ENCODE data around the gene HMGA1. TPM values are rescaled to one million over a fixed set of nuclear protein-coding genes. Genes with fewer than 3 reads are reported as not detected.
"Not testable (repeated sequence)": the region's sequence is repeated elsewhere in the genome, so short reads cannot be mapped to it uniquely, and the experiment has no call there.

HMGA1 gene
- total RNA-seq, 2 experiments from 2014 or later: 291 to 318 TPM

DNA sequence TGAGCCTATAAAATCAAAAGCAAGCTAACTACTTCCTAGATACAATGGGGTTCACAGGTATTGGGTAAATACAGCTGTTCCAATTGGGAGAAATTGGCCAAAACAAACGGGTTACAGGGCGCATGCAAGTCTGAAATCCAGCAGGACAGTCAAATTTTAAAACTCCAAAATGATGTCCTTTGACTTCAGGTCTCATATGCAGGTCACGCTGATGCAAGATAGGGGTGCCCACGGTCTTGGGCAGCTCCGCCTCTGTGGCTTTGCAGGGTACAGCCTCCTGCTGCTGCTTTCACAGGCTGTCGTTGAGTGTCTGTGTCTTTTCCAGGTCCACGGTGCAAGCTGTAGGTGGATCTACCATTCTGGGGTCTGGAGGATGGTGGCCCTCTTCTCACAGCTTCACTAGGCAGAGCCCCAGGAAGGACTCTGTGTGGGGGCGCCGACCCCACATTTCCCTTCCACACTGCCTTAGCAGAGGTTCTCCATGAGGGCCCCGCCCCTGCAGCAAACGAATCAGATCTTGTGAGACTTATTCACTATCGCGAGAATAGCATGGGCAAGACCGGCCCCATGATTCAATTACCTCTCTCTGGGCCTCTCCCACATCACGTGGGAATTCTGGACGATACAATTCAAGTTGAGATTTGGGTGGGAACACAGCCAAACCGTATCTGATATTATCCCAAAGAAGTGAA lies 24.0 kb downstream of the HMGA1 start:
- H3K36me3 Mint-ChIP-seq (ENCODE audit: low read depth): peaks cover 3% of the 10 kb centered on the region
- DNase-seq: no peak
- H3K4me3 Mint-ChIP-seq: no peak overlapping the region
- peaks cover 3% of the 10 kb centered on the region for H3K9me3 Mint-ChIP-seq
- H3K4me1 Mint-ChIP-seq: no peaks in the 10 kb centered on the region
- H3K27ac Mint-ChIP-seq: no peak overlapping the region
- POLR2A ChIA-PET: no interaction called here
- no peaks in the 10 kb centered on the region for H3K27me3 Mint-ChIP-seq
- CTCF ChIA-PET: no interaction called here

DNA sequence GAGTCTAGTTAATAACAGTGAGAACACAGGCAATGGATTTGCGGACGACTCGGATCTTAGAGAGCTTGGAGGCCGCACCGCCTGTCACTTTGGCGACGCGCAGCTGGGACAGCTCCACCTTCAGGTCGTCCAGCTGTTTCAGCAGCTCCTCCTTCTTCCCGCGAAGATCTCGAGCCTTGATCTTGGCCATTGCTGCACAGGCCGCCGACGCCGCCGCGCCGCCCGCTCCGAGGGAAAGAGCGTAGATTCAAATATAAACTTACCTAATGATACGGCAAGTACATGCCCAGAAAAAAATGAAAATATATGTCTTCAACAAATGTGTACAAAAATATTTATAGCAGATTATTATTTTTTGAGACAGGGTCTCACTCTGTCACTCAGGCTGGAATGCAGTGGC lies 26.8 kb downstream of the HMGA1 start:
- CTCF ChIA-PET; H3K27me3 Mint-ChIP-seq; H3K4me1 Mint-ChIP-seq; H3K4me3 Mint-ChIP-seq; H3K36me3 Mint-ChIP-seq (ENCODE audit: low read depth); POLR2A ChIA-PET; H3K9me3 Mint-ChIP-seq; H3K27ac Mint-ChIP-seq; DNase-seq: not testable (repeated sequence)

- Mint-ChIP-seq H3K27me3 (no peaks in the 10 kb centered on the region), H3K36me3 (ENCODE audit: low read depth) (no peaks in the 10 kb centered on the region), H3K4me1 (no peaks in the 10 kb centered on the region), H3K9me3 (no peaks in the 10 kb centered on the region), H3K27ac (no peak overlapping the region), H3K4me3 (no peak overlapping the region)
- CTCF ChIA-PET: interaction anchor here (1.2 to 1.7 kb wide), 2 partner anchors 13 to 18 kb away, joined by 3 to 5 read pairs; partner anchors contain the start of gene SMIM29
- DNase-seq: no peak
- POLR2A ChIA-PET: interaction anchor here (0.7 kb wide), 1 partner anchor 34 kb away, joined by 6 read pairs; no protein-coding TSS in a partner anchor
Measured at GRCh38 chr6:34267746-34268145, 31.1 kb downstream of the HMGA1 start.

- H3K4me3 Mint-ChIP-seq; H3K36me3 Mint-ChIP-seq (ENCODE audit: low read depth); H3K27me3 Mint-ChIP-seq; DNase-seq; H3K27ac Mint-ChIP-seq; H3K9me3 Mint-ChIP-seq; CTCF ChIA-PET; POLR2A ChIA-PET; H3K4me1 Mint-ChIP-seq: not testable (repeated sequence)
Measured at GRCh38 chr6:34269132-34269531, 32.5 kb downstream of the HMGA1 start.

DNA sequence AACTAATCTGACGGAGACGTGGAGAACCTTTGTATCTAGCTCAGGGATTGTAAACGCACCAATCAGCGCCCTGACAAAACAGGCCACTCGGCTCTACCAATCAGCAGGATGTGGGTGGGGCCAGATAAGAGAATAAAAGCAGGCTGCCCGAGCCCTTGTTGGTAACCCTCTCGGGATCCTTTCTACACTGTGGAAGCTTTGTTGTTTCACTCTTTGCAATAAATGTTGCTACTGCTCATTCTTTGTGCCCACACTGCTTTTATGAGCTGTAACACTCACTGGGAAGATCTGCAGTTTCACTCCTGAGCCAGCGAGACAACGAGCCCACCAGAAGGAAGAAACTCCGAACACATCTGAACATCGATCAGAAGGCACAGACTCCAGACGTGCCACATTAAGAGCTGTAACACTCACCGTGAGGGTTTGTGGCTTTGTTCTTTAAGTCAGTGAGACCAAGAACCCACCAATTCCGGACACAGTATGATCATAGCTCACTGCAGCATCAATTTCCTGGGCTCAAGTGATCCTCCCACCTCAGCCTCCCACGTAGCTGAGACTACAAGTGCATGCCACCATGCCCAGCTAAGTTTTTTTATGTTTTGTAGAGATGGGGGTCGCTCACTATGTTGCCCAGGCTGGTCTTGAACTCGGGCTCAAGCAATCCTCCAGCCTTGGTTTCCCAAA lies 33.1 kb downstream of the HMGA1 start:
- CTCF ChIA-PET: interaction anchor here (1.2 to 1.4 kb wide), 2 partner anchors 20 to 64 kb away, joined by 3 to 7 read pairs; no protein-coding TSS in a partner anchor
- not testable (repeated sequence) for H3K27me3 Mint-ChIP-seq; DNase-seq; H3K4me3 Mint-ChIP-seq; H3K9me3 Mint-ChIP-seq; H3K4me1 Mint-ChIP-seq; H3K36me3 Mint-ChIP-seq (ENCODE audit: low read depth); H3K27ac Mint-ChIP-seq
- POLR2A ChIA-PET: interaction anchor here (0.6 kb wide), 1 partner anchor 178 kb away, joined by 4 read pairs; no protein-coding TSS in a partner anchor

- Mint-ChIP-seq H3K4me3 (no peak overlapping the region), H3K9me3 (no peaks in the 10 kb centered on the region), H3K27ac (no peak overlapping the region), H3K4me1 (no peaks in the 10 kb centered on the region), H3K36me3 (ENCODE audit: low read depth) (no peaks in the 10 kb centered on the region), H3K27me3 (no peaks in the 10 kb centered on the region)
- POLR2A ChIA-PET: interaction anchor here (0.6 kb wide), 1 partner anchor 23 kb away, joined by 5 read pairs; no protein-coding TSS in a partner anchor
- CTCF ChIA-PET: interaction anchor here (1.7 kb wide), 1 partner anchor 8 kb away, joined by 4 read pairs; no protein-coding TSS in a partner anchor
- no peak for DNase-seq
Measured at GRCh38 chr6:34272013-34272926, 35.6 kb downstream of the HMGA1 start.

DNA sequence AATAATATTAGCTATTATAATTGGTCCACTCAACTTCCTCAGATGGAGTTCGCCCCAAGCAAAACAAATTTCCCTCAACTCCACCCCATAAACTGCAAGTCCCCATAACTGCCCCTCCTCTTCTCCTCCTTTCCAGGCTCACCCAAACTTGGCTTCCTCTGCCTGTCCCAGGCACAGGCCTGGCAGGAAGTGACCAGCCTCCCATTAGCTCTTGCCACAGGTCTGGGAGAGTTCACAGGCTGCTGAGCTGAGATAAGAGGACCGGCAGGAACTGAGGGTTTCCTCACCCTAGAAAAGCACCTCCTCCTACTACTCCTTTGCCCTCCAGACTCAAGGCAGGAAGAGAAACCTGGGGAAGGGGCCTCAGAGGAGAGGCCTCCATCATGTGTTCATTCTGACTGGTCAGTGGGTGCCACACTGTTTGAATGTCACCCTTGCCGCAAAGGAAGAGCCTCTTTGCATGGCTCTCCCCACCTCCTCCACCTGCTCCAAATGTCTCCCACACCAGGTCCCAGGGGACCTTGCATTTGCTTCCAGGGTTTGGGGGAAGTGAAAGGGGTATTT lies 36.7 kb downstream of the HMGA1 start:
- DNase-seq: no peak
- no peak overlapping the region for H3K27ac Mint-ChIP-seq
- ChIA-PET CTCF (interaction anchor here (1.7 to 1.9 kb wide), 2 partner anchors 9 to 24 kb away, joined by 4 to 5 read pairs; partner anchors contain the start of gene SMIM29), POLR2A (no interaction called here)
- H3K4me1 Mint-ChIP-seq: no peaks in the 10 kb centered on the region
- H3K4me3 Mint-ChIP-seq: no peak overlapping the region
- no peaks in the 10 kb centered on the region for H3K36me3 Mint-ChIP-seq (ENCODE audit: low read depth)
- H3K9me3 Mint-ChIP-seq: no peaks in the 10 kb centered on the region
- no peaks in the 10 kb centered on the region for H3K27me3 Mint-ChIP-seq

- DNase-seq: no peak
- Mint-ChIP-seq H3K27ac (no peak overlapping the region), H3K4me1 (peaks cover 4% of the 10 kb centered on the region), H3K36me3 (ENCODE audit: low read depth) (no peaks in the 10 kb centered on the region), H3K9me3 (no peaks in the 10 kb centered on the region), H3K4me3 (no peak overlapping the region), H3K27me3 (no peaks in the 10 kb centered on the region)
- ChIA-PET CTCF (interaction anchor here (0.6 to 1.9 kb wide), 3 partner anchors 10 to 148 kb away, joined by 4 to 5 read pairs (median 5); partner anchors contain the start of gene SMIM29), POLR2A (no interaction called here)
Measured at GRCh38 chr6:34274129-34274528, 37.5 kb downstream of the HMGA1 start.

DNA sequence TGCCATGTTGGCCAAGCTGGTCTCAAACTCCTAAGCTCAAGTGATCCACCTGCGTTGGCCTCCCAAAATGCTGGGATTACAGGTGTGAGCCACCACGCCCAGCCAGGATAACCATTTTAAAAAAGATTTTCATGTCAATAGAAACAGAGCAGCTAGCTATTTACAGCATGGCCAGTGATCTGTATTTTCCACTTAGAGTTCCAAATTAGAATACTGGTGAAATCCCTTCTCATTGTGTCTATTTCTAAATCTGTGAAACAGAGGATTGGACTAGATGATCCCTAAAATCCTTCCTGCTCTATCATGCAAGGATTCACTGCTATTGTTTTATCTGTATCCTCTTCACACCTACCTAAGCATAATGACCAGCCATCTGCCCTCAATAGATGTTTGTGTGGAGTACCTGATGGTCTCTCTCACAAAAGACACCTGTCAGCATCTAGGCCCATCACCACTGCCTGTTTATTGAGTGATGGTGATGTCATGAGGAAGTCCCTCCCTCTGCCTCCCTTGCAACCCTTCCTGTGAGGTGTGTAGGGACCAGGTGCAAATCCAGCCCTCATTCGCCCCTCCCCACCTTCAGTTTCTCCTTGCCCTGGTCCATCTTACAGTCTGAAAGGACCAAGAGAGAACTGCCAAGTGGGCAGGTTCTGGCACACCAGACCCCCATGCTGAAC lies 38.6 kb downstream of the HMGA1 start:
- no peak for DNase-seq
- ChIA-PET CTCF (interaction anchor here (1.9 kb wide), 1 partner anchor 26 kb away, joined by 5 read pairs; the partner anchor contains the start of gene SMIM29), POLR2A (no interaction called here)
- no peak overlapping the region for H3K27ac Mint-ChIP-seq
- no peaks in the 10 kb centered on the region for H3K9me3 Mint-ChIP-seq
- H3K4me1 Mint-ChIP-seq: peaks cover 10% of the 10 kb centered on the region
- no peak overlapping the region for H3K4me3 Mint-ChIP-seq
- H3K36me3 Mint-ChIP-seq (ENCODE audit: low read depth): peaks cover 4% of the 10 kb centered on the region
- no peaks in the 10 kb centered on the region for H3K27me3 Mint-ChIP-seq

DNA sequence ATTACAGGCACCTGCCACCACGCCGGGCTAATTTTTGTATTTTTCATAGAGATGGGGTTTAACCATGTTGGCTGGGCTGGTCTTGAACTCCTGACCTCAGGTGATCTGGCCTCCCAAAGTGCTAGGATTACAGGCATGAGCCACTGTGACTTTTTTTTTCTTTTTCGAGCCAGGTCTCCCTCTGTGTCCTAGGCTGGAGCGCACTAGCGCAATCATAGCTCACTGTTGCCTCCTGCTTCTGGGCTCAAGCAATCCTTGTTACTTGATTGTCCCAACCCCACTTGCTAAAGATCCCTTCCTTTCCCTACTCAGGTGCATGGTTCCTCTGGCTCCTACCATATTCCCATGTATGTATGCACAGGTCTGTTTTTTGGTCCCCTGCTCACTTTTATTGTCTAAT lies 39.5 kb downstream of the HMGA1 start:
- no peak for DNase-seq
- H3K4me1 Mint-ChIP-seq: peaks cover 10% of the 10 kb centered on the region
- H3K4me3 Mint-ChIP-seq: no peak overlapping the region
- H3K27me3 Mint-ChIP-seq: no peaks in the 10 kb centered on the region
- peaks cover 8% of the 10 kb centered on the region for H3K36me3 Mint-ChIP-seq (ENCODE audit: low read depth)
- H3K9me3 Mint-ChIP-seq: no peaks in the 10 kb centered on the region
- ChIA-PET POLR2A (no interaction called here), CTCF (no interaction called here)
- H3K27ac Mint-ChIP-seq: no peak overlapping the region

DNA sequence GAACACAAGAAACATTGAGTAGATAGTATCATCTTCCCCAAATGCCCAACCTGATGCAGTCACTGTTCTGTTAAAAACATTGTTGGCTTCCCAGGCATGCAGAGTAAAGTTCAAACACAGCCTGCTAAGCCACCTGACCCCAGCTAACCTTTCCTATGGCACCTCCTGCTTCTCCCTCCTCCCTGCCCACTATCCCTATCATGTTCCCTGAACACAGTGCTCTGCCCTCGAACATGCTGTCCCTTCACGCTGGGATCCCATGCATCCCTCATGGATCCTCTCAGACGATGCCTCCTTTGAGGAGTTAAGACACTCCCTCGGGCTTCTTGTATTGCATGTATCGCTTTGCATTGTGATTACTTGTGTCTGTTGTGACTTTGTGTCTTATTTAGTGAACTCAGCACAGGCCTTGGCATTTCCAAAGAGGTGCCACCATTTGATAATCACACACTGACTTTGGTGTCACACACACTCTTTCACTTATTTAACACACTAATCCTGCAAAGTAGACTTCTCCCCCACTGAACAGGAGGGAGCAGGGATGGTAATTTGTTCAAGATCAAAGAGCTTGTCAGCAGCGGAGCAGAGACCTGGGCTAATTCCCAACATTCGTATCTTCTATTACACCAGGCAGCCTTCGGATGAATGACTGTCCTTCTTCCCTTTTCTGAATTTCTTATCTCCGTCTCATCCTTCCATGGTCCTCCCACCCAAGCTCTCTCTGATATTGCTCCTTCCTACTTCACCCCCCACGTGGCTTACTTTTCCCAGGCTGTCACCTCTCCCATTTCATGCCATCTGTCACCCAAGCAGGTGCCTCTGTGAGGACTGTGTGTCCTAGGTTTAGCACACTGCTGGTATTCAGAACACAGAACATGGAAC lies 40.4 kb downstream of the HMGA1 start:
- Mint-ChIP-seq H3K4me3 (no peak overlapping the region), H3K4me1 (peaks cover 10% of the 10 kb centered on the region), H3K27ac (no peak overlapping the region), H3K36me3 (ENCODE audit: low read depth) (peaks cover 10% of the 10 kb centered on the region), H3K27me3 (no peaks in the 10 kb centered on the region), H3K9me3 (no peaks in the 10 kb centered on the region)
- POLR2A ChIA-PET: no interaction called here
- CTCF ChIA-PET: no interaction called here
- no peak for DNase-seq
